HG03565 (cell line): ENCODE measurements around the gene BMP10.

ENCODE experiments used
- ATAC-seq: cut with Tn5 transposase; IDR thresholded peaks from one replicate; pipeline ENCODE4 v1.9.1; 2021; ENCODE audit warnings: mild to moderate bottlenecking, moderate library complexity; ENCODE audit not compliant: unreplicated experiment

BMP10 gene

GRCh38 chr2:68855550-68855949 lies 15.6 kb downstream of the BMP10 start:
- no peak for ATAC-seq

GRCh38 chr2:68854476-68854875 lies 16.7 kb downstream of the BMP10 start:
- ATAC-seq, result no peak

- ATAC-seq, result no peak
Measured at GRCh38 chr2:68853915-68854314, 17.3 kb downstream of the BMP10 start.

GRCh38 chr2:68853035-68853434 lies 18.2 kb downstream of the BMP10 start:
- ATAC-seq, result no peak

GRCh38 chr2:68850524-68850923 lies 20.7 kb downstream of the BMP10 start:
- no peak for ATAC-seq

- ATAC-seq, result no peak
Measured at GRCh38 chr2:68849579-68850030, 21.6 kb downstream of the BMP10 start.

- ATAC-seq, result no peak
Measured at GRCh38 chr2:68847751-68848150, 23.4 kb downstream of the BMP10 start.

- ATAC-seq, result no peak
Measured at GRCh38 chr2:68846091-68846490, 25.1 kb downstream of the BMP10 start.

- no peak for ATAC-seq
Measured at GRCh38 chr2:68845043-68845442, 26.2 kb downstream of the BMP10 start.

GRCh38 chr2:68839260-68839833 lies 31.9 kb downstream of the BMP10 start:
- ATAC-seq, result no peak

GRCh38 chr2:68838641-68839040 lies 32.6 kb downstream of the BMP10 start:
- no peak for ATAC-seq

- peak; percentile 46 for ATAC-seq
Measured at GRCh38 chr2:68837861-68838341, 33.3 kb downstream of the BMP10 start.

- no peak for ATAC-seq
Measured at GRCh38 chr2:68837164-68837860, 33.9 kb downstream of the BMP10 start.

- no peak for ATAC-seq
Measured at GRCh38 chr2:68835621-68836020, 35.6 kb downstream of the BMP10 start.

- no peak for ATAC-seq
Measured at GRCh38 chr2:68834737-68835376, 36.3 kb downstream of the BMP10 start.

GRCh38 chr2:68833162-68833561 lies 38.0 kb downstream of the BMP10 start:
- ATAC-seq, result no peak

GRCh38 chr2:68832233-68832869 lies 38.8 kb downstream of the BMP10 start:
- ATAC-seq, result peak; percentile 53

- no peak for ATAC-seq
Measured at GRCh38 chr2:68831686-68832232, 39.4 kb downstream of the BMP10 start.

- ATAC-seq, result no peak
Measured at GRCh38 chr2:68829749-68830148, 41.4 kb downstream of the BMP10 start.

- no peak for ATAC-seq
Measured at GRCh38 chr2:68828887-68829708, 42.1 kb downstream of the BMP10 start.
